DMS 273 treated with DMSO at 0.1 percent for 48 hours (cell line): ENCODE results near the gene CCNY.

Source experiments
- DNase-seq: peaks from one replicate; lab custom pipeline; 2025; lab: John Stamatoyannopoulos, UW

CCNY gene

DNA sequence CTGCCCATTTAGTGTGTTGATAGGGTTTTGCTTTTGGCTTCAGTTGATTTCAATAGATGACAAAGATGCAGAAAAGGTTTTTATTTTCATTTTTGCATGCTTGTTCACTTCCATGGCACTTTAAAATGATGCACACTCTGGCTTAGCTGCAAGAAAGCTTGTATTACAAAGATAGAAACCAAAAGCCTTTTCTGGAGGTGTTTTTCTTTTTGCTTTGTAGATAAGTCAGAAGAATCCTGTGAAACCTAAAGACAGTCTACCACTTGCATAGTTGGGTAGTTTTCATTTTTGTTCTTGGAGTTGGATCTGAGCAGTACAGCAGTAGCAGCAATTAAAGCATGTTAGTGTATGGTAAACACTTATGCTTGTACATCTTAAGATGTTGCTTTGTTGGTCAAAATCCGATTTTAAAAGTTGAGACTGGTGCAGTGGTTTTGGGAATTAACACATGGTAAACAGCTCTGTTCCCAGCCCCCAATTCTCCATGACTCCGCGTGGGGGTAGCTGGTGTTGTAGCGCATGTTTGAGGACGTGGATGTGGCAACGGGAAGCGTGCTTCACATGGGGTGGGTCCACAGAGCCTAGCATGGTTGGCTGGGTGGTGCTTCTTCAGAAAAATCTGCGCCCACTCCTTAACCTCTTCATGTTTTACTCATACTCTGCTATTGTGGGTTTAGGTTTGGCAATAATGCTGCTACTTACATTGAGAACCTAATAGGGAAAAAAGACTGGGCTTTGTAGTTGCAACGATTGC lies 19.8 kb downstream of the CCNY start:
- no peak for DNase-seq

DNA sequence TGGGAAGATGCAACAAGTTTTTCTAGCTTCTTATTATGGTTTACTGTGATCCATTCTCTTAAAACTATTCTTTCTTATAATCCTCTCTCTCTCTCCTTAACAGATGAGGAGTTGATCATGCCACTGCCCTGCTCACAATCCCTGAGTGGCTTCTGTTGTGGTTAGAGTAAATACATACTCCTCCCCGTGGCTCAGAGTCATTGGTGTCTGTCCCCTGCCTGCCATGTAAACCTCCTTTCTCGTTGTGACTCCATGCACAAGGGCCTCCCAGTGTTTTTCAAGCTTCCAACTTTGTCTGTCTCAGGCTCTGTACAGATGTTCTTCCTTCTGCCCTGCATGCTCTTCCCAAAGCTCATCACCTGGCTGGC lies 20.4 kb downstream of the CCNY start:
- DNase-seq = no peak

DNA sequence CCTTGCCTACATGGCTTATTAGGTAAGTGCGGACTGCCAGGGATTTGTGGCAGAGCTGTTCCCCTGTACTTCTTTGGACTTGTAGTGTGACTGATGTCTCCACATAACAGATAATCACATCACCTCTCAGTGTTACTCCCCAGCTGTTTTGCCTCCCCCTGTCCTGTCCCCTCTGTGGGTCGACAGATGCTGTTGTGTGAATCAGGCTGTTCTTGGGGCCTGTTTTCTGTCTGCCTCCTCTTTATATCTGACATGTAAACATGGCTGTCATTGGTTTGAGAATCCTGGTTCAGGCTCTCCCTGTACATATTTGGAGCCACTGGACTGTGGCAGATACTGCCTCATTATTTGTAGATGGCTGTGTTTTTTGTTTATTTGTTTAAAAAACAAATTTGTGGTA lies 22.7 kb downstream of the CCNY start:
- no peak for DNase-seq

DNA sequence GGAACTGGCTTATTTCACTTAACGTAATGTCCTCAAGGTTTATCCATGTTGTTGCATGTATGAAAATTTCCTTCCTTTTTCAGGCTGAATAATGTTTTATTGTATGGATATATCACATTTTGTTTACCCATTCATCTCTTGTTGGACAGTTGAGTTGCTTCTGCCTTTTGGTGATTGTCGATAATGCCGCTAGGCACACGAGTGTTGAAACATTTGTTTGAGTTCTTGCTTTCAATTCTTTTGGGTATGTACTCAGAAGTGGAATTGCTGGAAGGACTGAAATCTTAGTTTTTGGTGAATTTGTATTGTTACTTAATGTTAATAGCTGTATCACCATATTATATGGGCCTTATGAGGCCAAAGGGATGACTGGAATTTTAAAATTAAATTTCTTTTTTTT lies 23.6 kb downstream of the CCNY start:
- DNase-seq = no peak

DNA sequence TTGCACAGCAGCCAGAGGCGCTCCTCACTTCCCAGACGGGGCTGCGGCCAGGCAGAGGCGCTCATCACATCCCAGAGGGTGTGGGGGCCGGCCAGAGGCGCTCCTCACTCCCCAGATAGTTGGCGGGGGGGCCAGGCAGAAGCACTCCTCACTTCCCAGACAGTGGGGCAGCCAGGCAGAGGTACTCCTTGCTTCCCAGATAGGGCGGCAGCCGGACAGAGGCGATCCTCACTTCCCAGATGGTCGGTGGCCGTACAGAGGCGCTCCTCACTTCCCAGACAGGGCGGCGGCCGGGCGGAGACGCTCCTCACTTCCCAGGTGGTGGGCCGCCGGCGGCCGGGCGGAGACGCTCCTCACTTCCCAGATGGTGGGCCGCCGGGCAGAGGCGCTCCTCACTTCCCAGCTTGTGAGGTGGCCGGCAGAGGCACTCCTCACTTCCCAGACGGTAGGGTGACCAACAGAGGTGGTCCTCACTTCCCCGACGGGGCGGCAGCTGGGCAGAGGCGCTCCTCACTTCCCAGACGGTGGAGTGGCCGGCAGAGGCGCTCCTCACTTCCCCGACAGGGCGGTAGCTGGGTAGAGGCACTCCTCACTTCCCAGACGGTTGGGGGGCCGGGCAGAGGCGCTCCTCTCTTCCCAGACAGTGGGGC lies 26.5 kb downstream of the CCNY start:
- no peak for DNase-seq

DNA sequence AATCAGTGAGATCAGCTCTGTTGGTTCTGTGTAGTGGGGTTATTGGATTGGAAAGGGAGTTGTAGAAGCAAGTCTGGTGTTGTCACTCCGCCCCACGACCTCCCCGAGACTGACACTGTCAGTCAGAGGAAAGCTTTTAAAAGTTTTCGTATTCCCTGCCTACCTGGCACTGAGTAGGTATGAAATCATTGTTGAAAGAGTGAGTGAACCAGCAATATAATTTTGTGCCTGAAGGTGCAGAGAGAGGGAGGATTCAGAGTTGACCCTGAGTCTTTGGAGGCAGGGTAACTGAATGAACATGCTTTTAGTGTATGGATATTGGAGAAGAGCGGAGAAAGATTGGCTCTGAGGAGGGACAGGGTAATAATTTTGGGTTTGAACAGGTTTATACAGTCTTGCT lies 27.3 kb downstream of the CCNY start:
- no peak for DNase-seq

DNA sequence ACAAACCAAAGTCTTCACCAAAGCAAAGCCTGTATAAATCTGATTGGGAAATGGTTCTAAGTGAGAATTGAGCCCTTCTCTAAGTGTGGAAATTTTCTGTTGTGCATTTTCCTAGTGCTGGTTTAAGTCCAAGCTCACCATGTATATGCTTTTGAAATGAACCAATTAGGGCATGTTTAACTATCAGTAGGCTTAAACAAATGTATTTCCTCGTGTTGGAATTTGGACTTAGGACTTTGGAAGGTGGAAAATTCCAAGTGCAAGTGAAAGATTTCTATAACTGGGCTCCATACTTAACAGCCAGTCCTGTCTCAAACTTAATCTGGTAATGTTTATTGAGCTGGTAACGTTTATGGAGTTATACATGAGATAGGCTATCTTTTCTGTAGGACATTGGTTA lies 28.5 kb downstream of the CCNY start:
- DNase-seq = no peak

DNA sequence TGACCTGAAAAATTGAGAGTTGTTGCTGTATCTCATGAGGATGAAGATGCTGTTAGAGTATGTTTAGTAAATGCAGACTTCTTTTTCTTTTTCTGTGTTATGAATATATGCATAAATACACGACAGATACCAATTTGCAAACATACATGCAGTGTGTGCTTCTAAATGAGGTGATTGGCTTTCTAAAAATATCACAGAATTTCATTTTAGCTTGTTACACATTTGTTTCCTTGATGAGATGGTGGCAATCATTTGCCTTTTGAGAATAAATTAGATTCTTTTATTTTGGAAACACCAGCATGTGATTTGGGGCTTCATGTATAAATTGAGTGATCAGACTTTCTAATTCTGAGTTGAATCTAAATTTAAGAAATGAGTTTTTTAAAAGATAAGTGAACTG lies 29.7 kb downstream of the CCNY start:
- DNase-seq = no peak

DNA sequence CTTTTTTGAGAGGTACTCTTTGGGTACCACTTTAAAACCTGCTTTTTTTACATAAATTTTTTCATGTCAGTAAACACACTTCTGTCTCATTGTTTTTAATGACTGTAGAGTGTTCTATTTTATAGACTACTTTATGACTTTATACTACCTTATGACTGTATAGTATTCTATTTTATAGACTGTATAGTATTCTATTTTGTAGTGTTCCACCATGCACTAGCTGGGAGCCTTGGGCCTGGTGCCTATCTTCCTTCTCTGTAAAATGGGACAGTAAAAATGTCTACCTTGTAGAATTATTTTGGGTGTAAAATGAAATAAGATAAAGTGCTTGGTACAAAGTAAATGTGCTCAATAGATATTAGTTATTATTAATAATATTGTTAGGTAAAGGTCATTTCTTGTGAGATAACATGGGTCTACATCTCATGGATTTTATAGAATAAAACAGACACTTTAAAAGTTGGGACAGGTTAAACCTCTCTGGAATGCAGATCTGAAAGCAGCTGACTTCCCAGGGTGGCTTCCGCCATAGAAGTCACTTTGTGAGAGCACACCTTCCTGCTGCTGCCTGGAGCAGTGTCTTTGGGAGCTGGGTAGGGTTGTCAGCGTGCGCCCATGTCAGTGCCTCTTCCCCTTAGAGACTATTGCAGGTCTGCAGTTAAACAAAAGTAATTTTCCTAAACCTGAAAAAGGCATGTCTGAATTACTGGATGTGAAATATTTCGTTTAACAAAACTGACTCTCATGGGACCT lies 31.0 kb downstream of the CCNY start:
- no peak for DNase-seq

DNA sequence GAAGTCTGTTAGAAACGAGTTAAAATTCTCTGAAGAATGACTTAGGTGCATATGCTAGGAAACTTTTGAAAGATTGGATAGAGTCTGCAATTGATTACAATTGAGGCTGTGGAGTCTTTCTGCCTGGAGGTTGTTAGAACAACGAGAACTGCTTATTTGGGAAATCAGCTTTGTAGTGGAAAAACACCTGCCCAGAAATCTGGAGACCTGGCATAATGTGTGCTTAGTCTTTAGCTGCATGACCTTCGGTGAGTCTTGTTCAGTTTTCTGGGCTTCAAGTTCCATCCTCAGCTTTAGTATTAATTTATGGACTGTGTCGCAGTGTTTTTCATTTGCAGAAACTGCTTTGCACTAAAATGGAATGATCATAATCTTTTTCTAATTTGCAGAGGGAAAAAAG lies 31.7 kb downstream of the CCNY start:
- no peak for DNase-seq

DNA sequence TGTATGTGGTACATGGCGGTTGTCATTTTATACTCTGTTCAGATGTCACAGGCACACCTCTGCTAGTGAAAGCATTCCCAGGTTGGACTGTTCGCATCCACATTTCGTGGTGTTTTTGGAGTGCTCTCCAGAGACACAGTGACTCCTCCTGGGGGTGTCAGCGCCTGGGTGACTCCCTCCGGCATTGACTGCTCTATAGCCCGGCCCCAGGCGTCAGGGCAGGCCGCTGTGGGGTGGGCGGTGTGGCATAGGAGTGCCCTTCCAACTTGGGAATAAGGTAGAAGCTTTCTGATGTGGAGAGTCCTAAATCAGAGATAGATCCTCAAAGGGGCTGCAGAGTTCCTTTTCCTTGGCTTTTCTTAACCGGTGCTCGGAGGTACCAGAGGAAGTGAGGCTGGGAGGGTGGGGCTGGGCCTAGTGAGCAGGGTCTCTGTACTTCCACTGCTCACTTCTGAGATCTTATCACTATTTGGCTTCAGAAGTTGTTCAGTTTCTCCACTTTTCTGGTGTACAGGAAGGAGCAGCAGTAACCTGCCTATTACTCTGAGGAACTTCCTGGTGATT lies 32.3 kb downstream of the CCNY start:
- no peak for DNase-seq

DNA sequence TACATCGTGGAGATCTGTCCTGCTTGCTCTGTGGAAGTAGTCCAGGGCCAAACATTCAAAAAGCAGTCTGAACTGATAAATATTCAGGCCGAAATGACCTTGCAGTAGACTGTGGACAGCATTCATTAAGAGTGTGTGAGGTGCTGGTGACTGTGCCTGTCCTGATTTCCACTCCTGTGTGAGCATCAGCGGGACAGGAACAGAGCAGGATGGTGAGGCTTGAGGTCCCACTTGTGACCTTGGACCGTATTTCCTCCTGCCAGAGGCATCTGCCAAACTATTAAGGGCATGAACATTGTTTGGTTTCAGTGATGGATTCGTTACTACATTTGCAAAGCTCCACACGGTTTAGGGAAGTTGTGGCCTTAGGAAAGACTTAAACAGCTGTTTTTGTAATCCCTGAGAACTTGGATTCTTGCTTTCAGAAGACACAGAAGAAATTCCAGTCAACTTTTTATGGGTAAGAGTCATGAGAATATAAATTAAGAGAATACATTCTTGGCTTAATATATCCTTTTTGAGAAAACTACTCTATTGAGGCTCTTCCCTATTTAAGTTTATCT lies 32.8 kb downstream of the CCNY start:
- DNase-seq = no peak

DNA sequence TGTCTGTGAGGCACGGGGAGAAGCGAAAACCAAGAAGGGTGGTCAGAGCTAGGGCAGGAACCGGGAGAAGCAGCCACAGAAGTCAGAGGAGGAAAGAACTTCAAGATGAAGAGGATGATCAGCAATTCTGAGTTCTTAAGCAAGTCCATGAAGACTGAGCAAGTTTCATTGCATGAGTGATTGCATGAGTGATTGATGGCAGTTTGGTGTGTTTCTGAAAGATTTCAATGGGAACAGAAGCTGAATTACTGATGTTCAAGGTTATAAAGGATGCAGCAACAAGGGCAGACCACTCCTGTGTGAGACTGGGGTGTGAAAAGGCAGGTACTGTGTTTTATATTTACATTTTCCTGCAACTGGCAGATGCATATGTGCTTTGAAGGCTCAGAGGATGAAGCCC lies 35.4 kb downstream of the CCNY start:
- DNase-seq = no peak

DNA sequence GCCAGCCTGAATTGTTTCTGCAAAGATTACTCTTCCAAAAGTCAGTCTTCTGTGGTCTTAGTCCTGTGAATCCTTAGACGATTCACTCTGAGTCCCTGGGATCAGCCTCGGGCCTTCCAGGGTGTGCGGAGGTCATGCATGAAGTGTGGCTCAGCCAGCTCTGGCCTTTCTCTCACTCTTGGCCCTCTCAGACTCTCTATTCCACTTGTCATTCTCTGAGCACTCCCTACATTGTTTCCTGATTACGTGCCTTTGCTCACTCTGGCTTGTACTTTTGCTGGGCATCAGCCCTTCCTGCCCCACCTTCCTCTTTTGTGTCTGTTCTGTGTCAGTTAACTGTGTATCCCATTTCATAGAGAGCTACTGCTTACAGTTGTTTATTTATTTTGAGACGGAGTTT lies 36.0 kb downstream of the CCNY start:
- DNase-seq = no peak

DNA sequence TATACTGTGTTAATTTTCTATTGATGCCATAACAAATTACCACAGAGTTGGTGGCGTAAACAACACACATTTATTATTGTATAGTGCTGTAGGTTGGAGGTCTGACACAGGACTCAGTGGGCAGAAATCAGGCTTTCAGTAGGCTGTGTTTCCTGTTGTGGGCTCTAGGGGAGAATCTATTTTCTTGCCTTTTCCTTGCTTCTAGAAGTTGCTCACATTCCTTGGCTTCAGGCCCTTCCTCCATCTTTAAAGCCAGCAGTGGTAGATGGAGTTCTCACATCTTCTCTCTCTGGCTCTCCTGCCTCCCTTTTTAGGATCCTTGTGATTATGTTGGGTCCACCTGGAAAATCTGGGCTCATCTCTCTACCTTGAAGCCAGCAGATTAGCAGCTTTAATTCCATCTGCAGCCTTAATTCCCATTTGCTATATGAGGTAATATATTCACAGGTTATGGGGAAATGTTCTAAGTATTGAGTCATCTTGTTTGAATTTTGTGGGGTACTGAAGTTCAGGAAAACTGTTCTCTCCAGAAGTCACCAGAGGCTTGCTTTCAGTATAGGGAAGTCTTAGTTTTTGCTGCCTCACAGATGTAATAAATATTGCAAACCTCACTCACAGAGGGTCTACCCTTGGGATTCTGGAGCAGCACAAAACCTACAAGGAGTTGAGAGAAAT lies 38.9 kb downstream of the CCNY start:
- DNase-seq = no peak

DNA sequence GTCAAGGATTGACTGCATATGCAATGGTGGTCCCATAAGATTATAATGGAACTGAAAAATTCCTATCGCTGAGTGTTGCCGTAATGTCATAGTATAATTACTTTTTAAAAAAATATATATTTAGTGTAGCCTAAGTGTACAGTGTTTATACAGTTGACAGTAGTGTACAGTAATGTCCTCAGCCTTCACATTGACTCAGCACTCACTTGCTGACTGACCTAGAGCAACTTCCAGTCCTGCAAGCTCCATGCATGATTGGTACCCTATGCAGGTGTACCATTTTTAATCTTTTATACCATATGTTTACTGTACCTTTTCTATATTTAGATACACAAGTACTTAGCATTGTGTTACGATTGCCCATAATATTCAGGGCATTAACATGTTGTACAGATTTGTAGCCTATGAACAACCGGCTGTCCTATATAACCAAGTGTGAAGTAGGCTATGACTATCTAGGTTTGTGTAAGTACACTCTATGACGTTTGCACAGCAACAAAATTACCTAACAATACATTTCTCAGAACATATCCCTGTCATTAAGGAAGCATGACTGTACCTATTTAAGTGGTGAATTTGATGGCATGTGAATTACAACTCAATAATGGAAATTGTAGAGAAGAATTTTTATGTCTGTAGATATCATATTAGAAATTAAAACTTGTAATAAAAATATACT lies 40.9 kb downstream of the CCNY start:
- DNase-seq = no peak

DNA sequence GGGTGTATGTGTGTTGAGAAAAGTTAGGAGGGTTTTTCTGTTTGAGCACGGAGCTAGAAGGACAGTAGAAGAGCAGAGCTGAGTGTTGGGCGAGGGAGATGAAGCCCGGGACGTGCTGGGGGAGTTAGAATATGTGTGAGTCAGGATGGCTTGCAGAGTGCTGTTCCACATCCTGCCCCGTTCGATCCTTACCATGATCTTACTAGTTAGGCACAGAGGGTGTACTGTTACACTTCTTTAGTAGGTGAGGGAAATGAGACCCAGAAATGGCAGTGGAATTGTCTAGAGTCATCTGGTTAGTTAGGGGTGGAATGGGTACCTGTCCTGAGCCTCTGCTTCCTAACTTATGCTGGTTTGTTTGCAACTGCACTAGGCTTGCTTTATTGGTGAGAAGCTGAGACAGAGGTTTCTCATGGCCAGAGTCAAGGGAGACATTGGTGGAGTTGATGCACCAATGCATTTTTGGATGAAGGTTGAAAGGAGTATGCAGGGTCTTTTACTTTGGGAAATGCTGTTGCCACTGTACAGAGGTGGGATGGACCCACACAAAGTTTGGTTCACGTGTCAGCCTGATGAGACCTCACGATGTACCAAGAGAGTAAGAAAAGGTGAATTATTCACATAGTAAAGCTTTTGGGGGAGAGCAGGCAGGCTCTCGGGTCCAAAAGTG lies 42.4 kb downstream of the CCNY start:
- DNase-seq = no peak

DNA sequence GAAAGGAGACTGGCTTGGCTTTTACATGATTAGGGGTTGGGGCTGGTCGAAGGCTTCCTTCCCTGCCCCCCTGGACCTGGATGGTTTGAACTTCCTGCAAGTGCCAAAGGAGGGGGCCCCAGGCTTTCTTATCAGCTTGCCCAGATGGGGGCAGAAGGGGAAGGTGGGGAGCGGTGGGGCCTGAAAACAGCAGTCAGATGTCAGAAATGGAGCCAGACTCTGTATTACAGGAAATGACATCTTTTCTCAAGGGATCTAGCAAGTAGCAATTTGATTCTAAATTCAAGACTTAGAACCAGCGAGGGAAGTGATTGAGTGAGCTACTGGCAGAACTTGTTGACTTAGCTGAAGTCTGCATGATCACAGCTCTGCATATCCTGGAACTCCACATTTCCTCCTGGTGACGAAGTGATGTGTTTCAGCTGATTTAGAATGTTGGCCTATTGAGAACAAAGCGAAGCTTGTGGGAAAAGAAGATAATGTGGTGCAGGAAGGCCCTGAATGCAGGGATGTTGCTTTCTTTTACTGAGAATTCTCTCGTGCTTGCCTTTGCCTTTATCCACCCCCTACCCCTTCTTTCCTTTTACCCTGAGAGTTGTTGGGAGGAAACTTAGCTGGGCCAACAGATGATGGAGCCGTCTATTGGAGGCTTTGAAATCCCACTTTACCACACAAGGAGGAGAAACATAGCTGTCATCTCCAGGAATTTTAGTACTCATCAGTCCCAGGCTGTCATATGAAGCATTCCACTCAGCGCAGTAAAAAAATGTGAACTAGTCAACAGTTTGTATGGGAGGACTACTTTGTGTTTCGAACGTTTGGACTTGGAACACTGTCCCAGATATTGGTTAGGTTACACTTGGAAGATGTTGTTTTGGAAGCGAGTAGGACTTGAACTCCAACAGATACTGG lies 43.2 kb downstream of the CCNY start:
- DNase-seq = no peak

DNA sequence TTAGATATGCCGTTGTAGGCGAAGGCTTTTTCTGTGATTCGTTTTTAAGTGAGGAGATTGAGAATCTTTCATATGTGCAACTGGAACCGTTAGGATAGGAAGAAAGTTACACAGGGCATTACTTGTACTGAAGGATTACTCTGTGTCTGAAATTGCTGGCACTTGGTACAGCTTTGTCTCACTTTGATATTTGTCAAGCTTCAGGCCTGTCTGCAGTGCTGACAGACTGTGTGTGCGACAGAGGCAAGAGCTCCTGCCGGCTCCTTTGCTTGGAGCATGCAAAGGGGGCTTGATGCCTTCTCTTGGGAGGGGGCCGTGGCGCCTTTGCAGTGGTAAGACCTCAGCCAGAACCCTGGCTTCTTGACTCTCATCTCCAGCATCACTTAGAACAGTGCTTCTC lies 45.8 kb downstream of the CCNY start:
- DNase-seq = no peak
